IMR-90 (cell line): Measurements from ENCODE around the gene PAWR.

Experiments used
- CTCF ChIP-seq: conservative IDR thresholded peaks from 2 replicates; pipeline ENCODE4 v1.5.1; 2012; ENCODE audit warnings: mild to moderate bottlenecking, low read depth, low read length, improper control_type of control experiment
- FOS ChIP-seq: fragments of 150-350 bp; IDR thresholded peaks from 2 replicates; pipeline ENCODE4 v1.6.1; 2016; ENCODE audit warnings: low read depth, low read length
- MXI1 ChIP-seq: IDR thresholded peaks from 2 replicates; pipeline ENCODE4 v1.6.1; 2012; ENCODE audit warnings: low read depth, mild to moderate bottlenecking, low read length, moderate library complexity, borderline replicate concordance
- RCOR1 ChIP-seq: IDR thresholded peaks from 2 replicates; pipeline ENCODE4 v1.6.1; 2012; ENCODE audit warnings: mild to moderate bottlenecking, low read length, improper control_type of control experiment; ENCODE audit not compliant: insufficient replicate concordance

- TF ChIP-seq CTCF, result no peak
- TF ChIP-seq MXI1, result no peak
- no peak for TF ChIP-seq FOS
- TF ChIP-seq RCOR1, result no peak
Measured at GRCh38 chr12:79569679-79570078, 121.1 kb downstream of the PAWR start.
